Stimulated activated naive CD8-positive, alpha-beta T cell treated with anti-CD3 and anti-CD28 coated beads, Interleukin-15, Interleukin-2, amounts not matched to agents 100 ng/mL and 50 ng/mL, for 24 hours (primary cell): ENCODE results near the gene CYP27B1.

Experiments
- H3K27ac Mint-ChIP-seq: one replicate; pipeline ENCODE4 v1.8.0; 2021; ENCODE audit warnings: mild to moderate bottlenecking, mixed read lengths
- H3K27me3 Mint-ChIP-seq: one replicate; pipeline ENCODE4 v1.8.0; 2021; ENCODE audit warnings: mixed read lengths
- H3K36me3 Mint-ChIP-seq: one replicate; pipeline ENCODE4 v1.8.0; 2021; ENCODE audit warnings: low read depth, mixed read lengths
- H3K4me1 Mint-ChIP-seq: one replicate; pipeline ENCODE4 v1.8.0; 2021; ENCODE audit warnings: low read depth, mixed read lengths
- H3K4me3 Mint-ChIP-seq: one replicate; pipeline ENCODE4 v1.8.0; 2021; ENCODE audit warnings: mild to moderate bottlenecking, mixed read lengths
- H3K9me3 Mint-ChIP-seq: one replicate; pipeline ENCODE4 v1.8.0; 2021; ENCODE audit warnings: mixed read lengths

The CYP27B1 gene

DNA sequence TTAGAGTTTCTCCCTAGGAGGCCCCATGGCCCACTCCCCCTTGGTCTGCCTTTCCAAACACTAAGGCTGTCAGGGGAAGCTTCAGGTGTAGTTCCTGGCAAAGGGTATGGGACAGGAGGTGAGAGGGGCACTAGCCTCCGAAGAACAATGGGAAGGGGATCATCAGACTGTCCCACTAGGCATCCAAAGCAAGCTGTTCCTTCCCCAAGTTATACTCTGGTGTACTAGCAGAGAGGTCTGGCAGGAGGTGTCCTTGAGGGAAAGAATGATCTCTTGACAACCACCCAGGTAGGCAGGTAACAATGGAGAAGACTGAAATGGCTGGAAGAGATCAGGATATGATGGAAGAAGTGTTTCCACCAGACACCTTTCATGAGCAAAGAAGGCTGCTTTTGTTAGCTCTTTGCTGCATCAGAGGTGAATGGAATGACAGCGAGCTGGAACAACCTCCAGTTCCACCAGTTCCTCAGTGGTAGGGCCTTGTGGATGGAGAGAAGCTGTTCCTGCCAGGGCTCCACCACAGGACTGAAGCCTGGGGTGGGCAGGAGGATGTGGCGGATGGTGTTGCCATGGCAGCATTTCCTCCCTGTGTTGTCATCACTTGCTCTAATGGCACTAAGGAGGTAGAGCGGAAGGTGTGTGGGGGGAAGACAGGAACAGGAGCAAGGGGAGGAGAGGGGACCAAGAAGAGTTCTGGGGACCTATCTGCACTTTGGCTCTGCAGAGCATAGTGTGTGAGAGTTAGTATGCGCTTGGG is 26.0 kb downstream of the CYP27B1 start:
- peaks cover 18% of the 10 kb centered on the region for H3K36me3 Mint-ChIP-seq
- H3K4me3 Mint-ChIP-seq: peak overlapping the region; percentile 95
- peaks cover 63% of the 10 kb centered on the region for H3K4me1 Mint-ChIP-seq
- no peaks in the 10 kb centered on the region for H3K27me3 Mint-ChIP-seq
- H3K27ac Mint-ChIP-seq: peak overlapping the region; percentile 92
- no peaks in the 10 kb centered on the region for H3K9me3 Mint-ChIP-seq

DNA sequence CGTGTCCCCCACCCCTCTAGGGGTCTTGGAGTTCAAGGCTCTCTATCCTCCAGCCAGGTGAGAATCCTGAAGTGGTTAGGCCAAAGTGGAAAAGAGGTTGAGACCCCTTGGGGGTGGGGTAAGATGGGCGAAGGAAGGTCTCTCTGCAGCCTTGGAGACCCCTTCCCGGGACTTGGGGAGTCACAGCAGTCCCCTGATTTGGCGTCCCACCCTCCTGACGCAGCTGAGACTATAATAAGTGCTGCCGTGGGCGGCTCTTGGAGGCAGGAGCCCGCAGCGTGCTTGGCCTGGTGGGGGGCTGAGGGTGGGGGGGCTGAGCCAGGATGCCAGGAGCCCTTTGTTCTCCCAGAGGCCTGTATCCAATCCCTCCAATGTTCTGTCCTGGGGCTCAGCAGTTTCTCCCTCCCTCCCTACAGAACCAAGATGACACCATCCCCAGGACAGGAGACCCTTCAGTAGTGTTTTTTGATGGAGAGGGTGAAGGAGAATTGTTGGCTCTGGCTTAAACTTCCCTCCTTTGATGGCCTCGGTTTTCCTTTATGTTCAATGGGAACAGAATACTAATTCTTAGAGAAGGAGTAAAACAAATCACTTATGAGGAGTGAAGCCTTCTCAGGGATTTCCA is 26.9 kb downstream of the CYP27B1 start:
- Mint-ChIP-seq H3K4me1 (peaks cover 56% of the 10 kb centered on the region), H3K27ac (no peak overlapping the region), H3K36me3 (peaks cover 16% of the 10 kb centered on the region), H3K4me3 (peak overlapping the region; percentile 64), H3K9me3 (no peaks in the 10 kb centered on the region), H3K27me3 (no peaks in the 10 kb centered on the region)

DNA sequence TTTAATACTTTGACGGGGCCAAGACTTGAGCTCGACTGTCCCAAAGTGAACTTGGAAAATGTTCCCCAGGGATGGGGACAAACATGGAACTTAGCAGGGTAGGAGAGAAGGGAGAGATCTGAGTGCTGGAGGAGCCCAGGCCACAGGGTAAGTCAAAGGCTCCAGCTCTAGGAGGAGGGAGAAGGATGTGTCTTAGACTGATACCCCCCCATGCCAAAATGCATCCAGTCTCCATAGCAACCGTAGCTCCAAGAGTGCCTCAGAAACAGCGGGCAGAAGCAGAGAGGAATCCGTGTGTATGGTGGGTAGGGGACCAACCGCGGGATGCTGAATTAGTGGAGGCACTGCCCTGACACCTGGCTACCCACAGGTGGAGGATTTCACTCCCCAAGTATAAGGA is 27.5 kb downstream of the CYP27B1 start:
- H3K27me3 Mint-ChIP-seq: no peaks in the 10 kb centered on the region
- H3K27ac Mint-ChIP-seq: peak overlapping the region; percentile 71
- peak overlapping the region; percentile 64 for H3K4me3 Mint-ChIP-seq
- peaks cover 23% of the 10 kb centered on the region for H3K36me3 Mint-ChIP-seq
- peaks cover 55% of the 10 kb centered on the region for H3K4me1 Mint-ChIP-seq
- H3K9me3 Mint-ChIP-seq: no peaks in the 10 kb centered on the region

DNA sequence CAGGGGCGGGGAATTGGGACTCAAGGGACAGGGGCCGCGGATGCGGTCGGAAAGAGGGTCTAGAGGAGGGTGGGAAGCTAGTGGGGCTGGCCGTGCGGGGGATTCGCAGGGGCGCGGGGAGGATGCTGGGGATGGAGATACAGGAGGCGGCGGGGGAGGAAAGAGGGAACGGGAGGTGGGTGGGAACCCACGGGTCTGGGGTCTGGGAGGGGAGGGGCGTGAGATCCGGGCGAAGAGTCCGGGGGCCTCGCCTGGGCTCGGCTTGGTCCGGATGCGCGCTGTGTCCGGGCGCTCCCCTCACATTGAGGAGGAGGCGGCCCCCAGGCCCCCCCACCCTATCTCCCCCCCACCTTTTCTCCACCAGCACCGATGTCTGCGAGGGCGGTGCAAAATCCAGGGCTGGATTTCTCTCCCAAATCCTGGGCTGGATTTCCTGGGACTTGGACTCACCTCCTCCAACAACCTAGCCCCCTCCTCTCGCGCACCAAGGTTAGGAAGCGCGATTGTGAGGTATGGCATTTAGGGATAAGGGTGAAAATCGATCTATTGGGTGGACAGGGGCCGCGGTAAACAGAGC is 28.1 kb downstream of the CYP27B1 start, which contains the start of gene AGAP2:
TSS of gene AGAP2 (minus strand) at position 82 of the 577 bp plus-strand sequence. CDS start 496 bp downstream, outside the sequence.
- no peaks in the 10 kb centered on the region for H3K27me3 Mint-ChIP-seq
- H3K9me3 Mint-ChIP-seq: no peaks in the 10 kb centered on the region
- peak within 1 kb of the TSS; percentile 64 for H3K4me3 Mint-ChIP-seq
- peaks cover 49% of the 10 kb centered on the region for H3K4me1 Mint-ChIP-seq
- H3K27ac Mint-ChIP-seq: peak within 1 kb of the TSS; percentile 71
- peaks cover 28% of the 10 kb centered on the region for H3K36me3 Mint-ChIP-seq

DNA sequence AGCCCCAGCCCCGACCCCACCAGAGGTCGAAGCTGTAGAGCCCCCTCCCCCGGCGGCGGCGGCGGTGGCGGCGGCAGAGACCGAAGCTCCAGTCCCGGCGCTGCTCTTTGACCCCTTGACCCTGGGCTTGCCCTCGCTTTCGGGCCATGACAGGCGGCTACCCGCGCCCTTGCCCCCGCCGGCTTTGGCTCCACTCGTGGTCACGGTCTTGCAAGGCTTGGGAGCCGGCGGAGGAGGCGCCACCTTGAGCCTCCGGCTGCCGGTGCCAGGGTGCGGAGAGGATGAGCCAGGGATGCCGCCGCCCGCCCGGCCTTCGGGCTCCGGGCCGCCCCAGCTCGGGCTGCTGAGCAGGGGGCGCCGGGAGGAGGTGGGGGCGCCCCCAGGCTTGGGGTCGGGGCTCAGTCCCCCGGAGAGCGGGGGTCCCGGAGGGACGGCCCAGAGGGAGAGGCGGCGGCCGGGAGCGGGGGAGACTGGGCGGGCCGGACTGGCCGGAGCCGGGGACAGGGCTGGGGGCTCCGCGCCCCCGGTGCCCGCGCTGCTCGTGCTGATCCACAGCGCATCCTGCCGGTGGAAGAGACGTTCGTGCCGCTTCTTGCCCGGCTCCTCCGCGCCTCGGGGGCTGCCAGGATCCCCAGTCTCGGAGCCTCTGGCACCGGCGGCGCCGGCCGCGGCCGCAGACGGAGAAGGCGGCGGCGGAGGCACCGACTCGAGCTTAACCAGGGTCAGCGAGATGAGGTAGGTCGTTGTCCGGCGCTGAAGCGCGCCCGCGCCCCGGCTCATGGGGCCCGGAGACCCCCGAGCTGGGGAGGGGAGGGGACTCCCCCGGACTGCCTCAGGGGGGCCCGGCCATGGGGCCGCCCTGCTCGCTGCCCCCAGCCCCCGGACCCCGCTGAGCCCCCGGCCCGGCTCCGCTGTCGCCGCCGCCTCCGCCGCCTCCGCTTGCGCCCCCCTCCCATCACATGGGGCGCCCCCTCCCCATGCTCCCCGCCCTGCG is 29.1 kb downstream of the CYP27B1 start:
- Mint-ChIP-seq H3K36me3 (peaks cover 38% of the 10 kb centered on the region), H3K4me3 (no peak overlapping the region), H3K9me3 (no peaks in the 10 kb centered on the region), H3K4me1 (peaks cover 47% of the 10 kb centered on the region), H3K27ac (no peak overlapping the region), H3K27me3 (no peaks in the 10 kb centered on the region)

DNA sequence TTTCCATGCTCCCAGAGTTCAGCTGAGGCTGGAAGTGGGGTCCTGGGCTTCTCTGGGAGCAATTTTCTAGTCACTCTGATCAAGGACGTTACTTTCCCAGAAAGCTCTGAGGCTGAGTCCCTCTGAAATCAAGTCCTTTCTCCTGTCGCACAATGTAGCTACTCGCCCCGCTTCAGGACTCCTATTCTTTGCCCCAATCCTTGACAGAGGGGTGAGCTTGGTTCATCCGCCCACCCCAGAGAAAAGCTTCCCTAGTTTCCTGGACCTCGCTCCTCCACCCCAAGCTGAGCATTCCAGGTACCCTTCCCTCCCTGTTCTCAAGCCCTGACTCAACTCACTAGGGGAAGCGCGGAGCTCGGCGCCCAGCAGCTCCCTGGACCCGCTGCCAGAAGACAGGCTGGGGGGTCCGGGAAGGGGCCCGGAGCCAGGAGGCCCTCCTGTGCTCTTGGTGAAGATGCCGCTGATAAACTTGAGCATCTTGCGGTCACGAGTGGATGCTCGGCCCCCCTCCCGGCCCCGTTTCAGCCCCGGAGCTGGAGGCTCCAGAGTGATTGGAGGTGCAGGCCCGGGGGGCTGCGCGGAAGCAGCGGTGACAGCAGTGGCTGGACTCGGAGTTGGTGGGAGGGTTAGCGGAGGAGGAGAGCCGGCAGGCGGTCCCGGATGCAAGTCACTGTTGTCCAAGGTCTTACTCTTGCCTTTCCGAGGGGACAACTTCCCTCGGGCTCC is 30.0 kb downstream of the CYP27B1 start:
- H3K36me3 Mint-ChIP-seq: peaks cover 45% of the 10 kb centered on the region
- H3K27ac Mint-ChIP-seq: no peak overlapping the region

DNA sequence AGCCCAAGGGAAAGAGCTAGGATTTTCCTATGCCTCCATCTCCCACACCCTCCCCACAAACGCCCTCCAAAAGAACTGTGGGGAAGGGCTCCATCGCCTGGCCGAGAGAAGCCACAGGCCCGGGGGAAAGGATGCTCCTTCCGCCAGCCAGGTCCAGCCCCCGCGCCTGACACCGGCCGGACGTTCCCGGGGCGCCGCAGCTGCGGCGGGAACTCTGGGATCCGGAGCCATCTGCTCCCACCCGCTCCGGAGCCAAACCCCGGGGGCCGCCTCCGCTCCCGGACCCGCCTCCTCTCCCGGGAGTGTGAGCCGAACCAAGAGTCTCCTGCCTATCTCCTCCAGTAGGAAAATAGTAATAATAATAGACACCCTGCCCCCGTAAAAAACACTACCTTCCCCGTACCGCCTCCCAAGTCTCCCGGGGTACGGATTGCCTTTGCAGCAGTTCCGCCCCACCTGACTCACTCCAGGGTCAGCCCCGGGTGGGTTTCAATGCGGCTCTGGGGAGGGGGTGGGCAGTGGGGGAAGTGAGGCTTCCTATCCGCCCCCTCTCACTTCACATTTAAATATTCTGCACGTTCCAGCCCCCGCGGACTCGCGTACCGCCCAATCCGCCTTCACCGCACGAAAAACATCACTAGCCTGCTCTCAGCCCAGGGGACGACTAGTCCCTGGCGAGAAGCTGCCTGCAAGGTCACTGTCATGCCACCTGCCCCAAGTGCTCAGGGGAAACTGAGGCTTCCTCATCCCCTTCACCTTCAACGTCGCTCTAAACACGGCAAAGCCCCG is 30.7 kb downstream of the CYP27B1 start:
- Mint-ChIP-seq H3K4me3 (no peak overlapping the region), H3K36me3 (peaks cover 49% of the 10 kb centered on the region)

More for the DNA sequence above, 30.0 kb downstream of the CYP27B1 start:
- H3K27me3 Mint-ChIP-seq: no peaks in the 10 kb centered on the region
- peaks cover 41% of the 10 kb centered on the region for H3K4me1 Mint-ChIP-seq
- H3K4me3 Mint-ChIP-seq: no peak overlapping the region
- no peaks in the 10 kb centered on the region for H3K9me3 Mint-ChIP-seq

DNA sequence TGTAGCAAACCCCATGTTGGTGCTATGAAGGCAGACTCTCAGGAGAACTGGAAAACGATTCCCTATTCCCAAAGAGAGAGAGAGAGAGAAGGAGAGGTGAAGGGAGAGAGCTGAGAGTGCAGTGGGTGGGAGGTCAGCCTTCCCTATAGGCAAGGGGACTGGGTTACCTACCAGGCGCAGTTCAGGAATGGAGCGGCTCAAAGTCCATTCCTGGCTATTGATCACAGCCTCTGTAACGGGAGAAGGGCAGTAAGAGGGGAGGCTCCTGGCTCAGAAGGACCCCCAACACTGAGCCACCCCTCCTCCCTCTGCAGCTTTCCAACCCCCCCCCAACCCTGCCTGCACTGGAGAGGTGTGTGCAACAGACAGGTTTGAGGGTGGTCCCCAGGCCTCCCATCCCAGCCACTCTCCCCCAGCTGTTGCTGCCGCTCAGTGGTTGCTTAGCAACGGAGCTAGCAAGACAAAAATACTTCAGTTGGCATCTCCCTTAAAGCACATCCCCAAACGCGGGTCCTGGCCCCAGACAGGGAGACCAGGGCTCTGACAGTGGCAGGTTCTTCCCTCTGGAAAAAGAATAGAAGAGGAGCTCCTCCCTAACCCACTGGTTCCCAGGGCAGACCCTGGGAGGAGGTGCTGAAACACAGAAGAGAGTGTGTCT is 31.6 kb downstream of the CYP27B1 start:
- Mint-ChIP-seq H3K36me3 (peaks cover 55% of the 10 kb centered on the region), H3K27me3 (no peaks in the 10 kb centered on the region), H3K4me3 (no peak overlapping the region), H3K27ac (peak overlapping the region; percentile 70), H3K4me1 (peaks cover 29% of the 10 kb centered on the region), H3K9me3 (no peaks in the 10 kb centered on the region)

More for the DNA sequence above, 30.7 kb downstream of the CYP27B1 start:
- H3K27me3 Mint-ChIP-seq: no peaks in the 10 kb centered on the region
- no peak overlapping the region for H3K27ac Mint-ChIP-seq
- no peaks in the 10 kb centered on the region for H3K9me3 Mint-ChIP-seq
- H3K4me1 Mint-ChIP-seq: peaks cover 38% of the 10 kb centered on the region

DNA sequence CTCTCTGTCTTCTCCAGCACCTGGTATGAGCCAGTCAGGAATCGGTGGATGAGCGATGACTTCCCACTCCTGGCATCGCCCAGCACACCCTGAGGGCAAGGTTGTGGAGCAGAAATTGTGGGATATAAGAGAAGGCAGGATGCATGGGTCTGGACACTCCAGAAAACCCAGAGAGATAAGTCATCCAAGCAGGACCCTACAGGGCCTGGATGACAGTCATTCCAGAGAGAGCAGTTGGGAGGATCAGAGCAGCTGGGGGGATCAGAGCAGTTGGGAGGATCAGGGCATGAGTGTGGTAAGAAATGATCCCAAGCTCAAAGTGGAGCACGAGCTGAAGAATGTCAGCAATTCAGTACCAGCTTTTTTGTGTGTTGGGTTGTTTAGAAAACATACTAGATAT is 32.3 kb downstream of the CYP27B1 start:
- H3K4me3 Mint-ChIP-seq: no peak overlapping the region
- no peaks in the 10 kb centered on the region for H3K27me3 Mint-ChIP-seq
- no peaks in the 10 kb centered on the region for H3K9me3 Mint-ChIP-seq
- H3K27ac Mint-ChIP-seq: no peak overlapping the region
- H3K36me3 Mint-ChIP-seq: peaks cover 62% of the 10 kb centered on the region
- peaks cover 23% of the 10 kb centered on the region for H3K4me1 Mint-ChIP-seq

DNA sequence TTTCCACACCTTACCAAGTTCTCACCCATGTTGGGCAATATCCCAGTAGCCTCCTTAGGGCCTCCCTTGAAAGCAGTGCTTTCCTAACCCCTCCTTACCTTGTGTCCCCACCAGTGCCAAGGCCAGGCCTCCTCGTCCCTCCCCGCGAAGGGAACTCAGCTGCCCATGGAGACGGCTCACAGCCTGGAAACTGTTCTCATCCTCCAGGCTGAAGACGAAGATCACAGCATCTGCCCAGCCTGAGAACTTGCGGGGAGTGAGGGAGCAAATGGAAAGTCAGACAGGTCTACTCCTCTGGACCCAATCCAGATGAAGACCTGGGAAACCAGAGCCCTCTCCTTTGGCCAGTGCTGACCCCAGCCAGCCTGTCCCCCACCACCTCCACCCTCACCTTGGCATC is 33.0 kb downstream of the CYP27B1 start:
- no peak overlapping the region for H3K27ac Mint-ChIP-seq
- H3K9me3 Mint-ChIP-seq: no peaks in the 10 kb centered on the region
- H3K36me3 Mint-ChIP-seq: peaks cover 56% of the 10 kb centered on the region
- no peaks in the 10 kb centered on the region for H3K27me3 Mint-ChIP-seq
- H3K4me1 Mint-ChIP-seq: peaks cover 16% of the 10 kb centered on the region
- no peak overlapping the region for H3K4me3 Mint-ChIP-seq

DNA sequence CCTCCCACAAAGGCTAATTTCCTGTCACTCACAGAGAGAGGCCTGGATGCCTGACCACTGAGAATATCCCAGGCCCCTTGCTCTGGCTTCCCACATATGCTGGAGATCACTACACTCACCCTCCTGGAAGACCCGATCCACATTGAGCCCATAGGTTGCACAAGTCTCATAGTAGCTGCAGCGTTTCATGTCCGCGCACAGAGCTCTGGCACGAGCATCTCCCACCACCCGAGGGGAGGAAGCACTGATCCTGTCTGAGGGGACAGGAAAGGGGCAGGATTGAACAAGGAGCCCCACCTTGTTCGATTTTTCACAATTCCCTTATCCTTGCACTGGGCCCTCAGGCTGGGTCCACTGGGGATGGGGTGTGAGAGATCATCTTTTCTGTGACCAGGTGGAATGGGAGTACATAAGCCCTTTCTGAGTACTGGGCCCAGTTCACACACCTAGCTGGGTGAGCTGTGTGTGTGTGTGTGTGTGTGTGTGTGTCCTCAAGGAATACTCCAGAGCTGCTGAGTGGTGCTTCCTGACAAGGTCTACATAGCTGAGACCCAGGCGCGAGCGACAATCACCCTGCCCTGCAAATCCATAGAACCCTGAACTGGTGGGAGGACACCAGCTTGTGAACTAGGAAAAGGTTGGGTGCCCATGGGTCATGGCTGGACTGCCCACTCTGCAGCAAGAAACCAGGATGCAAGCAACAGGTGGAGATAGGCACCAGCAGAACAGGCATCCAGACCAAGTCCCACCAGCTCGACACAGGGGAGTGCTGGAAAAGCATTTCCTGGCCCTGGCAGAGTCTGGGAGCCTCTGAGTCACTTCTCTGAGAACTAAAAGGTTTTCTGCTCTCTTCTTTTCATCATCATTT is 33.9 kb downstream of the CYP27B1 start:
- Mint-ChIP-seq H3K4me1 (peaks cover 15% of the 10 kb centered on the region), H3K4me3 (no peak overlapping the region), H3K36me3 (peaks cover 62% of the 10 kb centered on the region), H3K9me3 (no peaks in the 10 kb centered on the region), H3K27ac (no peak overlapping the region), H3K27me3 (no peaks in the 10 kb centered on the region)

DNA sequence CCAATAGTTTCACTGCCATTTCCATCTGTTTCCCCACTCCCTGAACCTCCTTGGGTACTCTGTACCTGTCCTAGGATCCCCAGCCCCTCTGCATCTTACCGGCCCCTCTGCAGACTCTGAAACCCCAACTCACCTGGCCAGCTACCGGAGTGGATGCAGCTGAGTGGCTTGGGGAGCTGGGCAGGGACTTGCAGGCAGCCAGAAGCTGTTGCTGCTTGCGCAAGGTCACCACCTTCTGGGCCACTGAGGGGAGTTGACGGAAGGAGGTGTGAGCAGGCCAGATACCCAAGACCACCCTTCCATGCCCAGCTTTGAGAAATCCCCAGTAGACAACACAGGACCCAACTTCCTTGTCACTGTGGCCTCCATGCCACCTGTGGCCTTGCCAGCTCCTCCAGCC is 34.6 kb downstream of the CYP27B1 start:
- no peaks in the 10 kb centered on the region for H3K27me3 Mint-ChIP-seq
- peak overlapping the region; percentile 34 for H3K27ac Mint-ChIP-seq
- peaks cover 66% of the 10 kb centered on the region for H3K36me3 Mint-ChIP-seq
- peaks cover 15% of the 10 kb centered on the region for H3K4me1 Mint-ChIP-seq
- no peak overlapping the region for H3K4me3 Mint-ChIP-seq
- no peaks in the 10 kb centered on the region for H3K9me3 Mint-ChIP-seq
